ENCODE measurements around the gene KPNA1.

The KPNA1 gene

DNA sequence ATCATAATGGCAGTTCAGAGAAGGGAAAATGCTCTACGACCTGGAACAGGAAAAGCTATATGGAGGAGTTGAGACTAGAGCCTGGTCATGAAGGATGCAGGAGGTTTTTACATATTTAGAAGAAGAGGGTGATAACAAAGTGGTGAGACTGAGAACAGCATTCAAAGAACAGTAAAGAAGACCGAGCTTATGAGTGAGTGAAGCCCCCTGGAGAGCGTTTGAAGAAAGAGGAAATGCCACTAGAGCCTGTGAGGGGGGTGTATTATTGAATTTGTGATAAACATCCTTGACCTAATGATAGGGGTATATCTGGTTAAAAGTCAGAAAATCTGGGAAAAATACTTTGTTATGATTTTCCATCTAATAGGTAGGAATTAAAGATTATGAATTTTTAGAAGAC, 45.2 kb upstream of the KPNA1 start:
- in situ Hi-C loops (cut with MboI; ENCODE audit: low pct_unique_long_range_greater_than_20kb, low sequenced_read_pairs, unreplicated experiment): loop anchor here (5.0 to 25.0 kb wide), 2 partner anchors 117 to 477 kb away; partner anchors contain the start of gene SEMA5B
- no peak for DNase-seq (ENCODE audit: low spot score)
- TF ChIP-seq, protein P1, sequence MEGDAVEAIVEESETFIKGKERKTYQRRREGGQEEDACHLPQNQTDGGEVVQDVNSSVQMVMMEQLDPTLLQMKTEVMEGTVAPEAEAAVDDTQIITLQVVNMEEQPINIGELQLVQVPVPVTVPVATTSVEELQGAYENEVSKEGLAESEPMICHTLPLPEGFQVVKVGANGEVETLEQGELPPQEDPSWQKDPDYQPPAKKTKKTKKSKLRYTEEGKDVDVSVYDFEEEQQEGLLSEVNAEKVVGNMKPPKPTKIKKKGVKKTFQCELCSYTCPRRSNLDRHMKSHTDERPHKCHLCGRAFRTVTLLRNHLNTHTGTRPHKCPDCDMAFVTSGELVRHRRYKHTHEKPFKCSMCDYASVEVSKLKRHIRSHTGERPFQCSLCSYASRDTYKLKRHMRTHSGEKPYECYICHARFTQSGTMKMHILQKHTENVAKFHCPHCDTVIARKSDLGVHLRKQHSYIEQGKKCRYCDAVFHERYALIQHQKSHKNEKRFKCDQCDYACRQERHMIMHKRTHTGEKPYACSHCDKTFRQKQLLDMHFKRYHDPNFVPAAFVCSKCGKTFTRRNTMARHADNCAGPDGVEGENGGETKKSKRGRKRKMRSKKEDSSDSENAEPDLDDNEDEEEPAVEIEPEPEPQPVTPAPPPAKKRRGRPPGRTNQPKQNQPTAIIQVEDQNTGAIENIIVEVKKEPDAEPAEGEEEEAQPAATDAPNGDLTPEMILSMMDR (IDR thresholded peaks at IDR 0.05; ENCODE audit: extremely low read depth, insufficient read depth, missing control alignments): no peak

DNA sequence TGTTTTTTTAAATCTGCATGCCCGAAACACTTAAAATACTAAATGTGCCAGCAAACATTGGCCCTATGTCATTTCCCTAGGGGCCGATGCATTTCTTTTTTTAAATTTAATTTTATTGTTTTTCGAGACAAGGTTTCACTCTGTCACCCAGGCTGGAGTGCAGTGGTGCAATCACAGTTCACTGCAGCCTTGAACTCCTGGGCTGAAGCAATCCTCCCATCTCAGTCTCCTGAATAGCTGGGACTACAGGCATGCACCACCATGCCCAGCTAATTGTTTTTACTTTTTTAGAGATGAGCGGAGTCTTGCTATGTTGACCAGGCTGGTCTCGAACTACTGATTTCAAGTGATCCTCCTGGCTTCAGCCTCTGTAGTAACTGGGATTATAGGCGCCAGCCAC, 43.9 kb upstream of the KPNA1 start:
- in situ Hi-C loops (cut with MboI; ENCODE audit: low pct_unique_long_range_greater_than_20kb, low sequenced_read_pairs, unreplicated experiment): loop anchor here (5.0 to 25.0 kb wide), 2 partner anchors 119 to 479 kb away; partner anchors contain the start of gene SEMA5B
- no peak for DNase-seq (ENCODE audit: low spot score)
- TF ChIP-seq, protein P1 (IDR thresholded peaks at IDR 0.05; ENCODE audit: extremely low read depth, insufficient read depth, missing control alignments): no peak

DNA sequence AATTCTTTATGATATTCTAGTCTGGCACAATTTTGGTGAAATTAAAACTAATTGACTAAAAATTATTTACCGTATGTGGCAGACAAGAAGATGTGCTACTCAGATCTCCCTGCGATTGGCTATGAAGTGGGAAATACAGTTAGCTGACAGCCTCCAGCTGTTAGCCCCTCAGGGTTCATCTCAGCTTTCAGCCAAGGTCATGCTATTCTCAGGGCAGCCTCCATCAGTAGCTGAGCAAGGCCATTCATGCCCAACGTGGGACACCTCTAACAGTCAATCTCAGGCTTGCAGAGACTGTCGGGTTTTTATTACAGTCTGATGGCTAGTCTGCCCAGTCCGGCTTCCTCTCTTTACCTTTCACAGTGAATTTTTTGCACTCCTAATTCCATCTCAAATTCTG, 42.6 kb upstream of the KPNA1 start:
- no peak for DNase-seq (ENCODE audit: low spot score)
- TF ChIP-seq, protein P1 (IDR thresholded peaks at IDR 0.05; ENCODE audit: extremely low read depth, insufficient read depth, missing control alignments): no peak
- in situ Hi-C loops (cut with MboI; ENCODE audit: low pct_unique_long_range_greater_than_20kb, low sequenced_read_pairs, unreplicated experiment): loop anchor here (5.0 to 25.0 kb wide), 2 partner anchors 120 to 480 kb away; partner anchors contain the start of gene SEMA5B

DNA sequence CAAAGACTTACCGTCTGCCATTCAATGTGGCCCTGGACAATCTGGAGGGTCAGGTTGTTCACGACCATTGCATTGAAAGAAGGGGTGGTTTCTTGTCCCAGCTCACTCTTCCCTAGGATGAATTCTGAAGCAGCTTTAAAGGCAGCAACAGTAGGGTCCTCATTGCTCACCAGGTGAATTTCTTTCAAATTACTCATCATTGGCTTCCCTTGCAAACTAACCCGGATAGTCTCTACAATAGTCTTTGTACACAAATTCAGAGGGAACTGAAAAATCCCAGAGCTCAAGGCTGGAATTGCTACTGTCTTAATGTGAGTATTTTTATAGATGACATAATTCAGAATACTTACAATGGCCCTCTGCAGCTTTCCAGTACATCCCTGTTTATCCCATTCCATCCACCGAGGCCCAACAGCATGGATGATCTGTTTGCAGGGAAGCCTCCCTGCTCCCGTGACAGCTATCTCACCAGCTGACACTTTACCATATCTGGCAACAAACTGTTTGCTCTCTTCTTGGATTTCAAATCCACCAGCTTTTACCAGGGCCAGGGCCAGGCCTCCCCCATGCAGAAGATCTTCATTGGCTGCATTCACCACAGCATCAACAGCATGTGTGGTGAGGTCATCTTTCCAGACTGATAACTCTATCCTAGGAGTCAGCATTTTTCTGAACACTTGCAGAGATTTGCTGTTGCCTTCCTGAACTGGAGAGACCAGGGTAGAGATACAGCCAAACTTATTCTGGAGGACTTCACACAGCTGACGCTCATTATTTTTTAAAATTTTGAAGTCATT, 40.7 kb upstream of the KPNA1 start:
- in situ Hi-C loops (cut with MboI; ENCODE audit: low pct_unique_long_range_greater_than_20kb, low sequenced_read_pairs, unreplicated experiment): loop anchor here (5.0 to 25.0 kb wide), 2 partner anchors 122 to 482 kb away; partner anchors contain the start of gene SEMA5B
- DNase-seq (ENCODE audit: low spot score): no peak
- TF ChIP-seq, protein P1 (IDR thresholded peaks at IDR 0.05; ENCODE audit: extremely low read depth, insufficient read depth, missing control alignments): no peak

DNA sequence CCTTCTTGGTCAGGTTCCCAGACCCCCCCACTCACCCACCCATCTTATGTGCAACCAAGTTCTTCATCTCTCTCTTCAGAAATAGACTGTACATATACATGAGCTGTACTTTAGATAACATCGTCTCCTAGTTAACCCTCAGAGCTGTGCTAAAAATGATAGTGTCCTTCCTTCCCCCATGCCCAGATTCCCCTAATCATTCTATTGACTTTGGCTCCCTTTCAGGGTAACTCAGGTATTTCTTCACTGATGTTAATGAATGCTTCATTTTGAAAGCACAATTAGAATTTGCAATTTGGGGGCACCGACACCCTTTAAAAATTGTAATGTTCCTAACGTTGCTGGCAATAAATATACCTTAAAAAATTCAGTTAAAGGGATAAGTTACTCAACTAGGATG, 38.4 kb upstream of the KPNA1 start:
- TF ChIP-seq, protein P1 (IDR thresholded peaks at IDR 0.05; ENCODE audit: extremely low read depth, insufficient read depth, missing control alignments): no peak
- in situ Hi-C loops (cut with MboI; ENCODE audit: low pct_unique_long_range_greater_than_20kb, low sequenced_read_pairs, unreplicated experiment): loop anchor here (25.0 kb wide), 1 partner anchor 484 kb away; the partner anchor contains the start of gene SEMA5B
- no peak for DNase-seq (ENCODE audit: low spot score)

DNA sequence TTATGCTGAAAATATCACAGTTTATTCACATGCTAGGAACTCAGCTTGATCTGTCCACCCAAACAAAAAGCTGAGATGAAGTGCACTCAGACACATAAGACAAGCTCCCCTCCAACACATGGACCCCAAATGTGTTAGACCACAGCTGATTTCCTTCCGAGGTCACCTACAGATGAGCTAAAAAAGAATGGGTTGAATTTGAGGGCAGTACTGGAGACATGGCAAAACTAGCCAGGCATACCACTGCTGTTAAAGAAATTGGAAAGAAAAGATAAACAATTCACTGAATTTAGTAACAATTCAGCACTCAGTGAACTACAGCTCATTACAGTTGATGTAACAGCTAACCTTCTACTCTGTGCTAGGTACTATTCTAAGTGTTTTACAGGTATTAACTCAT, 33.9 kb upstream of the KPNA1 start:
- DNase-seq (ENCODE audit: low spot score): no peak
- TF ChIP-seq, protein P1 (IDR thresholded peaks at IDR 0.05; ENCODE audit: extremely low read depth, insufficient read depth, missing control alignments): no peak
- in situ Hi-C loops (cut with MboI; ENCODE audit: low pct_unique_long_range_greater_than_20kb, low sequenced_read_pairs, unreplicated experiment): no loop called here
